ENCODE results near the gene APOM. TPM values are rescaled to one million over a fixed set of nuclear protein-coding genes. Genes with fewer than 3 reads are reported as not detected.

Gene APOM
- total RNA-seq, 1 experiment from 2014 or later, result 3.5 TPM

GRCh38 chr6:31609519-31610406 is 45.9 kb upstream of the APOM start:
- Mint-ChIP-seq H3K4me1 (peaks cover 10% of the 10 kb centered on the region), H3K27ac (no peak overlapping the region), H3K9me3 (no peaks in the 10 kb centered on the region), H3K27me3 (ENCODE audit: low read depth) (peaks cover 6% of the 10 kb centered on the region; the same call in 1 of the 2 replicates), H3K36me3 (no peaks in the 10 kb centered on the region), H3K4me3 (no peak overlapping the region)
- no peak for ATAC-seq
- CTCF ChIA-PET, result interaction anchor here (1.2 to 3.0 kb wide), 5 partner anchors 11 to 64 kb away, joined by 4 to 32 read pairs (median 8); partner anchors contain the start of genes ATP6V1G2 and LTB
- POLR2A ChIA-PET, result no interaction called here
- no peak for DNase-seq (ENCODE audit: low spot score)
- TF ChIP-seq ZNF121 (CRISPR knock-in tag; IDR thresholded peaks at IDR 0.05) (no peak), ATF6 (CRISPR knock-in tag; IDR thresholded peaks at IDR 0.05) (no peak), IRF2 (CRISPR knock-in tag; IDR thresholded peaks at IDR 0.05; ENCODE audit: borderline replicate concordance, low read depth) (no peak), SOX15 (CRISPR knock-in tag; IDR thresholded peaks at IDR 0.05) (no peak), TEAD4 (CRISPR knock-in tag; IDR thresholded peaks at IDR 0.05) (no peak), GRHL2 (CRISPR knock-in tag; IDR thresholded peaks at IDR 0.05; ENCODE audit: insufficient replicate concordance, severe bottlenecking) (no peak), FOXP4 (CRISPR knock-in tag; IDR thresholded peaks at IDR 0.05) (no peak)

GRCh38 chr6:31610968-31611367 is 44.7 kb upstream of the APOM start:
- H3K36me3 Mint-ChIP-seq, result no peaks in the 10 kb centered on the region
- POLR2A ChIA-PET, result no interaction called here
- CTCF ChIA-PET, result interaction anchor here (3.0 kb wide), 1 partner anchor 12 kb away, joined by 32 read pairs; no protein-coding TSS in a partner anchor
- DNase-seq (ENCODE audit: low spot score), result no peak
- ATAC-seq, result no peak
- H3K4me3 Mint-ChIP-seq, result no peak overlapping the region
- H3K27ac Mint-ChIP-seq, result no peak overlapping the region
- H3K4me1 Mint-ChIP-seq, result peaks cover 22% of the 10 kb centered on the region
- H3K9me3 Mint-ChIP-seq, result no peaks in the 10 kb centered on the region
- H3K27me3 Mint-ChIP-seq (ENCODE audit: low read depth), result peaks cover 6% of the 10 kb centered on the region; the same call in 1 of the 2 replicates
- TF ChIP-seq ZNF219 (CRISPR knock-in tag; IDR thresholded peaks at IDR 0.05; ENCODE audit: borderline replicate concordance), result no peak
- TF ChIP-seq AFF4 (CRISPR knock-in tag; IDR thresholded peaks at IDR 0.05; ENCODE audit: borderline replicate concordance), result no peak
- no peak for TF ChIP-seq ATF2 (CRISPR knock-in tag; IDR thresholded peaks at IDR 0.05; ENCODE audit: borderline replicate concordance, low read depth)
- no peak for TF ChIP-seq GTF2I (CRISPR knock-in tag; conservative IDR thresholded peaks at IDR 0.05)
- TF ChIP-seq ZBTB21 (CRISPR knock-in tag; IDR thresholded peaks at IDR 0.05; ENCODE audit: borderline replicate concordance), result no peak
- no peak for TF ChIP-seq ARID4B (CRISPR knock-in tag; IDR thresholded peaks at IDR 0.05; ENCODE audit: borderline replicate concordance)
- no peak for TF ChIP-seq NFYB (CRISPR knock-in tag; conservative IDR thresholded peaks at IDR 0.05; ENCODE audit: low read depth)
- no peak for TF ChIP-seq ZBTB43 (CRISPR knock-in tag; IDR thresholded peaks at IDR 0.05)
- TF ChIP-seq EMX1 (CRISPR knock-in tag; IDR thresholded peaks at IDR 0.05), result no peak
- no peak for TF ChIP-seq CREM (CRISPR knock-in tag; IDR thresholded peaks at IDR 0.05)
